Endometrial microvascular endothelial cells (primary cell): ENCODE results near the gene CAPN11. TPM values are rescaled to one million over a fixed set of nuclear protein-coding genes. Genes with fewer than 3 reads are reported as not detected.

Experiments
- in situ Hi-C: cut with HindIII; loops from 2 replicates; pipeline ENCODE4 v1.10.0; 2017; ENCODE audit warnings: low sequenced_read_pairs, low pct_unique_long_range_greater_than_20kb; ENCODE audit errors: inconsistent ontology term
- total RNA-seq: library from RNA; depleted of rRNA; stranded (reverse); fragments of >200 nt; gene quantifications from one replicate; pipeline ENCODE4 v1.2.3, GENCODE V29; 2015; ENCODE audit errors: inconsistent ontology term

The CAPN11 gene
- total RNA-seq, 1 donor from 2014 or later: 3.8 TPM

DNA sequence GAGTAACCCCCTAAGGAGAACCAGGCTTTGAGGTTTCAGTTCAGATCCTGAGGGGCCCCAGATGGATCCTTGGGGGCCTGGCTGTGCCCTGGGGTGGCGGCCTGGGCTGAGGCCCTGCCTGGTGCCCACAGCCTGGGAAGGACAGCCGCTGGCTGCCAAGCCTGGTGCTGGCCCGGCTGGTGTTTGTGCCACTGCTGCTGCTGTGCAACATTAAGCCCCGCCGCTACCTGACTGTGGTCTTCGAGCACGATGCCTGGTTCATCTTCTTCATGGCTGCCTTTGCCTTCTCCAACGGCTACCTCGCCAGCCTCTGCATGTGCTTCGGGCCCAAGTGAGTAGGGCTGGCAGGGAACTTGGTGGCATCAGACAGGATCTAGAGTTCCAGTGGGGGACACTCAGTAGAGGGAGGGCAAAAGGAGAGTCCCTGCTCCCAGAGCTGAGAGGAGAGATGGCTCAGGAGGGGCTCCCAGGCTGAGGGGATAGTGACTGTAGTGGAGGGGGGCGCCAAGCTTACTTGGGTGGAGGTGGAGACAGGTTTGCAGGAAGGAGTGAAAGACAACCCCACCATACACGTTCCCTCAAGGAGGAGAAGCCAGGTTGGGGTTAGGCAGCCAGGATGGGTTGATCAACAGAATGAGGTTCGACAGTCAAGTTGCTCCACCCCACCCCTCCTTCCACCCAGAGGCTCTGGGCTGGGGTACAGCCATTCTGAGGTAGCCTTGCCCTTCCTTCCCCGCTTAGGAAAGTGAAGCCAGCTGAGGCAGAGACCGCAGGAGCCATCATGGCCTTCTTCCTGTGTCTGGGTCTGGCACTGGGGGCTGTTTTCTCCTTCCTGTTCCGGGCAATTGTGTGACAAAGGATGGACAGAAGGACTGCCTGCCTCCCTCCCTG is 74.3 kb downstream of the CAPN11 start:
- in situ Hi-C loops: loop anchor here (10.0 kb wide), 1 partner anchor 128 kb away; no protein-coding TSS in a partner anchor

DNA sequence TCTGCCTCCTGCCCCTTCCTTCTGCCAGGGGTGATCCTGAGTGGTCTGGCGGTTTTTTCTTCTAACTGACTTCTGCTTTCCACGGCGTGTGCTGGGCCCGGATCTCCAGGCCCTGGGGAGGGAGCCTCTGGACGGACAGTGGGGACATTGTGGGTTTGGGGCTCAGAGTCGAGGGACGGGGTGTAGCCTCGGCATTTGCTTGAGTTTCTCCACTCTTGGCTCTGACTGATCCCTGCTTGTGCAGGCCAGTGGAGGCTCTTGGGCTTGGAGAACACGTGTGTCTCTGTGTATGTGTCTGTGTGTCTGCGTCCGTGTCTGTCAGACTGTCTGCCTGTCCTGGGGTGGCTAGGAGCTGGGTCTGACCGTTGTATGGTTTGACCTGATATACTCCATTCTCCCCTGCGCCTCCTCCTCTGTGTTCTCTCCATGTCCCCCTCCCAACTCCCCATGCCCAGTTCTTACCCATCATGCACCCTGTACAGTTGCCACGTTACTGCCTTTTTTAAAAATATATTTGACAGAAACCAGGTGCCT is 75.0 kb downstream of the CAPN11 start:
- in situ Hi-C loops: loop anchor here (10.0 kb wide), 1 partner anchor 129 kb away; no protein-coding TSS in a partner anchor

Other genes with a start within 250 kb of the CAPN11 start
- gene MRPL14, start 31.4 kb upstream of the CAPN11 start, total RNA-seq: 50.4 TPM
- 28.7 TPM for gene TMEM63B, start 31.3 kb upstream of the CAPN11 start, total RNA-seq
- gene MYMX, start 58.1 kb downstream of the CAPN11 start, total RNA-seq: not detected
- gene SLC29A1, start 64.8 kb downstream of the CAPN11 start, total RNA-seq: 158 TPM
- 1,526 TPM for gene HSP90AB1, start 88.3 kb downstream of the CAPN11 start, total RNA-seq
- 56.8 TPM for gene SLC35B2, start 98.7 kb downstream of the CAPN11 start, total RNA-seq
- gene NFKBIE, start 106.7 kb downstream of the CAPN11 start, total RNA-seq: 47.3 TPM
- not detected for gene TMEM151B, start 111.6 kb downstream of the CAPN11 start, total RNA-seq
- 20.3 TPM for gene AARS2, start 154.5 kb downstream of the CAPN11 start, total RNA-seq
- not detected for gene SPATS1, start 183.8 kb downstream of the CAPN11 start, total RNA-seq
- 17.9 TPM for gene CDC5L, start 228.9 kb downstream of the CAPN11 start, total RNA-seq